GM21381 (cell line): ENCODE results near the gene CFTR.
"Not testable (repeated sequence)": the region's sequence is repeated elsewhere in the genome, so short reads cannot be mapped to it uniquely, and the experiment has no call there.

ENCODE experiments used
- ATAC-seq: cut with Tn5 transposase; IDR thresholded peaks from one replicate; pipeline ENCODE4 v1.9.1; 2021; ENCODE audit warnings: mild to moderate bottlenecking, moderate library complexity; ENCODE audit not compliant: unreplicated experiment

Gene CFTR

GRCh38 chr7:117479225-117480054 lies at the start of gene CFTR:
Gene CFTR, plus strand, starts transcription at chr7:117480025. Its CDS starts 70 bp downstream, at chr7:117480095.
- no peak for ATAC-seq

- peak; percentile 86 for ATAC-seq
Measured at GRCh38 chr7:117435475-117436043, 44.3 kb upstream of the CFTR start.

- ATAC-seq, result no peak
Measured at GRCh38 chr7:117444646-117445045, 35.2 kb upstream of the CFTR start.

GRCh38 chr7:117445206-117445605 lies 34.6 kb upstream of the CFTR start:
- no peak for ATAC-seq

GRCh38 chr7:117446220-117446815 lies 33.5 kb upstream of the CFTR start:
- ATAC-seq, result no peak

- ATAC-seq, result no peak
Measured at GRCh38 chr7:117448655-117449054, 31.2 kb upstream of the CFTR start.

GRCh38 chr7:117458977-117459583 lies 20.7 kb upstream of the CFTR start:
- no peak for ATAC-seq

GRCh38 chr7:117459735-117460134 lies 20.1 kb upstream of the CFTR start:
- ATAC-seq, result no peak

GRCh38 chr7:117460815-117461214 lies 19.0 kb upstream of the CFTR start:
- not testable (repeated sequence) for ATAC-seq

GRCh38 chr7:117468174-117468573 lies 11.7 kb upstream of the CFTR start:
- no peak for ATAC-seq

GRCh38 chr7:117470777-117471176 lies 9.0 kb upstream of the CFTR start:
- peak; percentile 45 for ATAC-seq

- ATAC-seq, result no peak
Measured at GRCh38 chr7:117472335-117472734, 7.5 kb upstream of the CFTR start.

- ATAC-seq, result no peak
Measured at GRCh38 chr7:117476557-117477215, 3.1 kb upstream of the CFTR start.

- ATAC-seq, result no peak
Measured at GRCh38 chr7:117478836-117479224, 995 bp upstream of the CFTR start.

GRCh38 chr7:117480055-117480362 lies 184 bp downstream of the CFTR start:
- ATAC-seq, result no peak

- ATAC-seq, result no peak
Measured at GRCh38 chr7:117480978-117481377, 1.2 kb downstream of the CFTR start.

- no peak for ATAC-seq
Measured at GRCh38 chr7:117485118-117485620, 5.3 kb downstream of the CFTR start.

GRCh38 chr7:117489016-117489415 lies 9.2 kb downstream of the CFTR start:
- ATAC-seq, result no peak

GRCh38 chr7:117489430-117489829 lies 9.6 kb downstream of the CFTR start:
- no peak for ATAC-seq

- ATAC-seq, result no peak
Measured at GRCh38 chr7:117489911-117490310, 10.1 kb downstream of the CFTR start.

- ATAC-seq, result no peak
Measured at GRCh38 chr7:117492649-117493048, 12.8 kb downstream of the CFTR start.
